Breast epithelium (tissue), 3 donors: Measurements from ENCODE around the gene CTNNAL1.

Experiments
- POLR2A ChIP-seq: fragments of 450-650 bp; IDR thresholded peaks from one replicate; pipeline ENCODE4 v1.6.1; 2016; ENCODE audit warnings: antibody characterized with exemption, mild to moderate bottlenecking, moderate library complexity
- POLR2AphosphoS5 ChIP-seq, 3 donors: sonication (generic); formaldehyde crosslinking; IDR thresholded peaks; one replicate each; pipeline ENCODE4 v1.6.1; 2017; ENCODE audit warnings: antibody characterized with exemption in 3 of 3
- TF ChIP-seq, protein P1 (sequence below), 3 donors: fragments of 450-650 bp; IDR thresholded peaks; one replicate each; pipeline ENCODE4 v1.5.1; 2016 to 2017; ENCODE audit warnings: antibody characterized with exemption in 3 of 3, mild to moderate bottlenecking in 3 of 3, moderate library complexity in 3 of 3

DNA sequence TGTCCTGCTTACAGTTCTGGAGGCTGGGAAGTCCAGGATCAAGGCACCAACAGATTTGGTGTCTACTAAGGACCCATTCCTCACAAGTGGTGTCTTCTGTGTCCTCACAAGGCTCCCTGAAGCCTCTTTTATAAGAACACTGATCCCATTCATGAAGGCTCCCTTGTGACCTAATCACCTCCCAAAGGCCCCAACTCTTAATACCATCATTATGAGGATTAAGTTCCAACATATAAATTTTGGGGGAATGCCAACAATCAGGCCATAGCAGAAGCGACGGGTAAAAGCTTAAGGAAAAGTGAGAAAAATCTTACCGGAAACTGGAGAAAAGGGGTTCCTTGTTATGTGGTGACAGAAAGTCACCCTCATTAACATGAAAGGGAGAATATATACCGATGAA lies 11.2 kb downstream of the CTNNAL1 start:
- TF ChIP-seq, protein P1, sequence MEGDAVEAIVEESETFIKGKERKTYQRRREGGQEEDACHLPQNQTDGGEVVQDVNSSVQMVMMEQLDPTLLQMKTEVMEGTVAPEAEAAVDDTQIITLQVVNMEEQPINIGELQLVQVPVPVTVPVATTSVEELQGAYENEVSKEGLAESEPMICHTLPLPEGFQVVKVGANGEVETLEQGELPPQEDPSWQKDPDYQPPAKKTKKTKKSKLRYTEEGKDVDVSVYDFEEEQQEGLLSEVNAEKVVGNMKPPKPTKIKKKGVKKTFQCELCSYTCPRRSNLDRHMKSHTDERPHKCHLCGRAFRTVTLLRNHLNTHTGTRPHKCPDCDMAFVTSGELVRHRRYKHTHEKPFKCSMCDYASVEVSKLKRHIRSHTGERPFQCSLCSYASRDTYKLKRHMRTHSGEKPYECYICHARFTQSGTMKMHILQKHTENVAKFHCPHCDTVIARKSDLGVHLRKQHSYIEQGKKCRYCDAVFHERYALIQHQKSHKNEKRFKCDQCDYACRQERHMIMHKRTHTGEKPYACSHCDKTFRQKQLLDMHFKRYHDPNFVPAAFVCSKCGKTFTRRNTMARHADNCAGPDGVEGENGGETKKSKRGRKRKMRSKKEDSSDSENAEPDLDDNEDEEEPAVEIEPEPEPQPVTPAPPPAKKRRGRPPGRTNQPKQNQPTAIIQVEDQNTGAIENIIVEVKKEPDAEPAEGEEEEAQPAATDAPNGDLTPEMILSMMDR (IDR thresholded peaks at IDR 0.05): no peak
- TF ChIP-seq POLR2A: no peak
- TF ChIP-seq POLR2AphosphoS5 (IDR thresholded peaks at IDR 0.05): no peak
